KOPT-K1 (cell line): ENCODE measurements around the gene TK2.

Source experiments
- H3K27ac ChIP-seq: fragments of 200-600 bp; sonication (generic); 2 replicates; pipeline ENCODE4 v1.5.1; 2016; ENCODE audit warnings: antibody characterized with exemption, mild to moderate bottlenecking, low read depth, low read length; ENCODE audit not compliant: poor library complexity, severe bottlenecking
- H3K36me3 ChIP-seq: fragments of 200-600 bp; sonication (generic); 2 replicates; pipeline ENCODE4 v1.5.1; 2017; ENCODE audit warnings: antibody characterized with exemption, mild to moderate bottlenecking, low read length, moderate library complexity; ENCODE audit not compliant: insufficient read depth
- H3K9me3 ChIP-seq: fragments of 200-600 bp; sonication (generic); 2 replicates; pipeline ENCODE4 v1.5.1; 2017; ENCODE audit warnings: antibody characterized with exemption, low read length, mild to moderate bottlenecking; ENCODE audit not compliant: insufficient read depth, poor library complexity, severe bottlenecking

The TK2 gene

DNA sequence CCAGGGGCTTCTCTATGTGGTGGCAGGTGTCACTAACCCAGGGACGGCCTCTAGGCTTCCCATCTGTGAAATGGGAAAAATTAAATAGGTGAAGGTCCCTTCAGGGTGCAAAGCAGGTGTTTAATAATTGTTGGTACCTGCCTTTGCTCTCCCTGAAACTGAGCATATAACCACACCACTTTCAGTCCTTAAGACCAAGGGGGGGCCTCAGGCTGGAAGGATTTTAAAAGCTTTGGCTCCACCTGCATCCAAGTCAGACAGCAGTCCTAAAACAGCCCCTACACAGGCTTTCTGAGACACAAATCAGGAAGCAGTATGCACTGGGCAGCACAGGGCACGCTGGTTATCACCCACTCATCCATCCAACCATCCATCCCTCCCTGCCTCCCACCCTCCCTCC, 55.0 kb downstream of the TK2 start:
- Histone ChIP-seq H3K27ac (no peak overlapping the region), H3K9me3 (no peaks in the 10 kb centered on the region), H3K36me3 (no peaks in the 10 kb centered on the region)

DNA sequence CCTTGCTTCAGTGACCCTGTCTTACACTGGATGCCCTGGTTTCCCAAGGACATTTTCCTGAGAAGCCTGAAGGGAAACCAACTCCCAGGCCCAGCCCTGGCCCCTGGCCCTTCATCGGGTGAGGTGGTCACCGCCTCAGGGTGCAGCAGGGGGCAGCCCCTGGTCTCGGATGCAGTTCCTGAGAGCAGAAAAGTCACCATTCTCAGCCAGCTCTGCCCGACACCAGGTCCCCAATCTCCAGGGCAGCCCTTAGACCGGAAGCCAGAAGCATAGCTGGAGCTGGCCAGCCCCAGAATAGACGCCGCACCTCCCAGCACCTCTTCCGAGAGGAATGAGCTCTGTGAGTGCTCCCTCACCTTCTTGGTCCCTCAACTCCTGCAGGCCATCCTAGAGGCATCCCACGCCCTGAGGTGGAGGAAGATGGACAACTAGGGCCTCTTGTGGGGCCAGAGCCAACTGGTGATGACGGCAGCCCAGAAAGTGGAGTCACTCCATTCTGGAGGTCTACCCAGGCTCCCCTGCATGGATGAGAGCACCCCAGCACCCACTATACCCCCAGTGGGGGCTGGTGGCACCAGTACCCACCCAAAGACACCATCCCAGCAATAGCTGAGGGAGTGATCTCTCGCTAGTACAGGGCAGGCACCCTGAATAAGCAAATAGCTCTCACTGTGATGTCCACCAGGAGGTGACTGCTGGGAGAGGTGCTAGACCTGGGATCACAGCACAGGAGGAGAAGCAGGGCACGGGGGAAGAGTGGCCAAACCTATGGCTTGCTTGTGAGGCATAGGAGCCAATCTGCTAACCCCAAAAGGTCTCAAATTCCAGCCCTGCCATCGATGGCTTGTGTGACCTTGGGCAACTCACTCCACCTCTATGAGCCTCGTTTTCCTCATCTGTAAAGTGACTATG, 56.2 kb downstream of the TK2 start:
- no peaks in the 10 kb centered on the region for H3K36me3 ChIP-seq
- no peaks in the 10 kb centered on the region for H3K9me3 ChIP-seq
- no peak overlapping the region for H3K27ac ChIP-seq

- Histone ChIP-seq H3K9me3 (no peaks in the 10 kb centered on the region), H3K36me3 (no peaks in the 10 kb centered on the region), H3K27ac (no peak overlapping the region)
These were observed 58.2 kb downstream of the TK2 start for GRCh38 chr16:66491716-66492064.

DNA sequence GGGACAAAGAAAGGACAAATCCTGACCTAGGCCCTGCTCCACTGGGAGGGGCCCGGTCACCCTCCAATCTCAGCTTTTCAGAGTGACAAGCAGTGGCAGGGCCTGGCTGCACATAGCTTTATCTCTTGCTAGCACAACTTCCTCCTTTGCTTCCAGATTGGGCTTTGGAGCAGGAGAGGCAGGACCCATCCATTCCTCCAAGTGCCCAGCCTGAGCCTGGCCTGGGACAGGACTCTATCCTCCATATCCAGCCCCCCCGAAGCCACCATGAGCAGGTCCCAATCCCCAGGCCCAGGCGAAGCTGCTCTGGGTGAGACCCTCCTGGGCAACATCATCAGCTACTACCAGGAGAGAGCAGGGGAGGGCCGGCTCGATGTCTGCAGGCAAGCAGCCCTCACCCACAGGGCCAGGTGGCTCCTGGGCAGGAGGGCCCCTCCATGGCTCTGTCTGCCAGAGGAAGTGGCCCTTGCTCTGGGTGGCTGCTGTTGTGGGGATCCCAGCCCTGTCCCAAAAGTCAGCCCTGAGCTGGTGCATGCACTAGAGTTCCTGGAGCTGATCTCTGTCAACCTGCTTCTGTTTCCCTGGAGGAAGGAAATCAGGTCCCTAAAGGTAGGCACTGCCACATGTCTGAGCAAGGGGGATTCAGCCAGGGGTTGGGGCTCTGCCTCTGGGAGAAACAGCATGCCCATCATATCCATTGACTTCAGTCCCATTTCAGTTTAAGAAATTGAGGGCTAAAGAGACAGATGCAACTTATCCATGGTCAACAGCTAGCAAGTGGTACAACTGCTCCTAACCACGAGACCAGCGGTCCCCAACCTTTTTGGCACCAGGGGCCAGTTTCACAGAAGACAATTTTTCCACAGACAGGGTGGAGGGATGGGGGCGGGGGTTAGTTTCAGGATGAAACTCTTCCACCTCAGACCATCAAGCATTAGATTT, 58.9 kb downstream of the TK2 start:
- Histone ChIP-seq H3K9me3 (no peaks in the 10 kb centered on the region), H3K36me3 (no peaks in the 10 kb centered on the region), H3K27ac (no peak overlapping the region)

DNA sequence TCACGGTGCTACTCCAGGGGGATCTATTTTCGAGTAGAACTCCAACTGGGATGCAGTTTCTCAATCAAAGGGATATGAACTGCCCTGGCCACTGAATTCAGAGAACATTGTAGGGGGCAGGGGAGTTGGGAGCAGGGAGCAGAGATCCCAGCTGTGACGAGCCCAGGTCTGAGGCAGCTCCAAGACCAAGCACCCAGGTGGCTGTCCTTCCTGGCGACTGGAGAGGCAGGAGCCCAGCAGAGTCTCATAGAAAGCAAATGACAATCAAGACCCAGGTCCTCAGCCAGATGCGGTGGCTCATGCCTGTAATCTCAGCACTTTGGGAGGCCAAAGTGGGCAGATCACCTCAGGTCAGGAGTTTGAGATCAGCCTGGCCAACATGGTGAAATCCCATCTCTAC, 60.1 kb downstream of the TK2 start:
- Histone ChIP-seq H3K36me3 (no peaks in the 10 kb centered on the region), H3K27ac (no peak overlapping the region), H3K9me3 (no peaks in the 10 kb centered on the region)

GRCh38 chr16:66489385-66489784, 60.5 kb downstream of the TK2 start:
- Histone ChIP-seq H3K36me3 (no peaks in the 10 kb centered on the region), H3K27ac (no peak overlapping the region), H3K9me3 (no peaks in the 10 kb centered on the region)

DNA sequence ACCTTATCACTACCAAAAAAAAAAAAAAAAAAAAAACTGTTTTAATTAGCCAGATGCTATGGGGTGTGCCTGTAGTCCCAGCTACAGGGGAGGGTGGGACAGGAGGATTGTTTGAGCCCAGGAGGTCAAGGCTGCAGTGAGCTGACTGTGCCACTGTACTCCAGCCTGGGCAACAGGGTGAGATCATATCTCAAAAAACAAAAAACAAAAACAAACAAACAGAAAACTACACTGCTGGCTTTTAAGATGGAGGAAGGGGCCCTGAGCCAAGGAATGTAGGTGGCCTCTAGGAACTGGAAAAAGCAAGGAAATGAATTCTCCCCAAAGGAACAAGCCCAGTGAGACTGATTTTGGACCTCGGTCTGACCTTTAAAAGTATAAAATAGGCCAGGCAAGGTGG, 61.4 kb downstream of the TK2 start:
- no peaks in the 10 kb centered on the region for H3K36me3 ChIP-seq
- no peaks in the 10 kb centered on the region for H3K9me3 ChIP-seq
- no peak overlapping the region for H3K27ac ChIP-seq

DNA sequence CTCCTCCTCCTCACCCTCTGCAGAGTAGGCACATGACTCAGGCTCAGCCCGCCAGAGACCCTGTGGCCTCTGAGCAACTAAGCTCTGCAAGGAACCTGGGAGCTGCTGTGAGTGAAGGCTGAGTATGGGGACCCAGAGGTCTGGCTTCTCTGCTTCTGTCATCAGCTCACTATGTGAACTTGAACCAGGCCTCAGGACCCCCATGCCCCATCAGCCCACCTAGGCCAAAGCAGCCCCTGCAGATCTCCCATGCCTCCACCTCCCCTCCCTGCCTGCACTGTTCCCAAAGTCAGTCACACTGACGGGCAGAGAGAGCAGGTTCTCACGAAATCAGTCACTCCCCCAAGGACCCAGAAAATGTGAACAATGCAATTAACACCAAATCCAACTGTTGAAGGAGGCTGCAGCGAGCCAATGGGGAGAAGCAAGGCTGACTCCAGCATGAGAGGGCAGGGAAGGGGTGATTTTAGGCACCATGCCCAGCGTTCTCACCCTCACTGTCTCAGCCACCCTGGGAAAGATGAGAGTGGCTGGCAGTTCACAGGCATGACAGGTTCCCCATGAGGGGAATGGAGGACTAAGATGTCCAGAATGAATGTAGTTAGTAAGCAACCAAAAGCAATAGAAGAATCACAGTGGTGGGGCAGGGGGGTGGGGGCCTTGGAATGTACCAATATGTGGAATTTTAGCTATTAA, 62.2 kb downstream of the TK2 start:
- H3K36me3 ChIP-seq, result no peaks in the 10 kb centered on the region
- no peaks in the 10 kb centered on the region for H3K9me3 ChIP-seq
- peak overlapping the region; percentile 17 for H3K27ac ChIP-seq

DNA sequence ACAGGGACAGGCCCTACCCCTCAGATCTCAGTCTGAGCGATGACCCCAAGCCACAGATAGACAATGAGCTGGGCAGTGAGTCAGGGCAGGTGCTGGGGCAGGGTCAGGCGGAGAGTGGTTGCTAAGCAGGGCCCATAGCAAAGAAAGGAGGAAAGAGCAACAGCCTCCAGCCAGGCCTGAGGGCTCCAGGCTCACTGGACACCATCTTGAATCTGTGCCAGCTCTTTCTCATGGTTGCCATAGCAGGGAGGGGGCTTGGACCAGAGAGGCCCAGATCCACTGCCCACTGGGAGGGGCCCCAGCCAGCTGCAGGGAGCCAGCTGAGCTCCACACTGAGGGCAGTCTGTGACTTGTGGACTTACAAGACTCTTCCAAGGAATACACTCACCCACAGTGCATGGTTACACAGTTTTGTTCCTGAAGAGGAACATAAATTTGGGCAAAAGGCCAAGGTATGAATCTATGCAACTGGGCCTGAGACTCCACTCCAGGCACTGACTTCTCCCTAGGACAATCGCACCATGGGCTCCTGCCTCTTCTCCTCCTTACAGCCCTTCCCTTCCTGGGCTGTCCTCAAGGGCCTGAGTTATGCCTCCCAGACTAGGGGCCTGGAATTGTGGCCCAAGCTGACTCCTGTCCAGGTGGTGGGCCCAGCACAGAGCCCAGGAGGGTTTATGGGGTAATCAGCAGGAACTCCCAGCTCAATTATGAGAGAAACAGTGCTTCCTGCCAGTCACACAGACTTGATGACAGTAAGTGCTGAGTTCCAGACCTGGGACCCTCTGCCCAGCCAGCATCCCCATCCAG, 62.9 kb downstream of the TK2 start:
- Histone ChIP-seq H3K27ac (peak overlapping the region; percentile 14), H3K36me3 (no peaks in the 10 kb centered on the region), H3K9me3 (no peaks in the 10 kb centered on the region)

DNA sequence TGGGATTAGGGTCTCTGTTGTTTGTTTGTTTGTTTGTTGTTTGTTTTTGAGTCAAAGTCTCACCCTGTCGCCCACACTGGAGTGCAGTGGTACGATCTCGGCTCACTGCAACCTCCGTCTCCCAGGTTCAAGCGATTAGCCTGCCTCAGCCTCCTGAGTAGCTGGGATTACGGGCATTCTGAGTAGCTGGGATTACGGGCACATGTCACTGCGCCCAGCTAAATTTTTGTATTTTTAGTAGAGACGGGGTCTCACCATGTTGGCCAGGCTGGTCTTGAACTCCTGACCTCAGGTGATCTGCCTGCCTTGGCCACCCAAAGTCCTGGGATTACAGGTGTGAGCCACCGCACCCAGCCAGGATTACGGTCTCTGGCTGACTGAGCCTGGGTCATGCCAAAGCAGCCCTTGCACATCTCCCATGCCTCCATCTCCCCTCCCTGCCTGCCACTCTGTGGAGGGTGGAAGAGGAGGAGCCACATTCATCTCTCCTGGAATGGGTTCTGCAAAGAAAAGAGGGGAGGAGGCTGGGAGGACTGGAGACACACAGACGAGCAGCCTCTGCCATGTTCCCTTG, 63.6 kb downstream of the TK2 start:
- Histone ChIP-seq H3K27ac (no peak overlapping the region), H3K36me3 (no peaks in the 10 kb centered on the region), H3K9me3 (no peaks in the 10 kb centered on the region)

DNA sequence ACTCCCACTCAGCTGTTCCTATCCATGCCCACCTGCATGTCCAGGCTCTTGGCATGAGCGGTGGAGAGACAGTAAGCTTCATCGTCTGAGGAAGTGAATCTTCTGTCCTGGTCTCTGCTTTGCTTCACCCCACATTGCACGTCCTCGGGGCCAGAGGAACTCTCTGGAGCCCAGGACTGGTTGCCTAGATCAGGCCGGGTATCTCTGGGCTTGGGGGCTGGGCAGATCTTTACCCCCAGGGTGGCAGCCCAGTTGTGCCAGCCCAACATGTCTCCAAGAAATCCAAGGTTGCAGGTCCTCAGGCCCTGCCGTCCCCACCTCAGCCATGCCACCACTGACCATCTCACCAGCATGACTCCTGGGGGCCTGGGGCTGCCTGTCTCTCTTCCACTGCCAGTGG, 64.5 kb downstream of the TK2 start:
- Histone ChIP-seq H3K27ac (no peak overlapping the region), H3K36me3 (no peaks in the 10 kb centered on the region), H3K9me3 (no peaks in the 10 kb centered on the region)

- H3K27ac ChIP-seq, result no peak overlapping the region
- no peaks in the 10 kb centered on the region for H3K36me3 ChIP-seq
- no peaks in the 10 kb centered on the region for H3K9me3 ChIP-seq
These were observed 65.3 kb downstream of the TK2 start for GRCh38 chr16:66484453-66485213.

- Histone ChIP-seq H3K36me3 (no peaks in the 10 kb centered on the region), H3K27ac (no peak overlapping the region), H3K9me3 (no peaks in the 10 kb centered on the region)
These were observed 66.1 kb downstream of the TK2 start for GRCh38 chr16:66483689-66484452.
